ENCODE results near the gene PTPRK.

- no peak for TF ChIP-seq REST (IDR thresholded peaks at IDR 0.05; ENCODE audit: low read depth)
- no peak for TF ChIP-seq RAD21 (IDR thresholded peaks at IDR 0.05; ENCODE audit: low read depth)
- TF ChIP-seq CREB1 (IDR thresholded peaks at IDR 0.05; ENCODE audit: low read depth): no peak
Measured at GRCh38 chr6:128397996-128398395, 122.4 kb downstream of the PTPRK start.

Data from Ishikawa (cell line).